ENCODE results near the gene ASAP2.
"Not testable (repeated sequence)": the region's sequence is repeated elsewhere in the genome, so short reads cannot be mapped to it uniquely, and the experiment has no call there.

ASAP2 gene

DNA sequence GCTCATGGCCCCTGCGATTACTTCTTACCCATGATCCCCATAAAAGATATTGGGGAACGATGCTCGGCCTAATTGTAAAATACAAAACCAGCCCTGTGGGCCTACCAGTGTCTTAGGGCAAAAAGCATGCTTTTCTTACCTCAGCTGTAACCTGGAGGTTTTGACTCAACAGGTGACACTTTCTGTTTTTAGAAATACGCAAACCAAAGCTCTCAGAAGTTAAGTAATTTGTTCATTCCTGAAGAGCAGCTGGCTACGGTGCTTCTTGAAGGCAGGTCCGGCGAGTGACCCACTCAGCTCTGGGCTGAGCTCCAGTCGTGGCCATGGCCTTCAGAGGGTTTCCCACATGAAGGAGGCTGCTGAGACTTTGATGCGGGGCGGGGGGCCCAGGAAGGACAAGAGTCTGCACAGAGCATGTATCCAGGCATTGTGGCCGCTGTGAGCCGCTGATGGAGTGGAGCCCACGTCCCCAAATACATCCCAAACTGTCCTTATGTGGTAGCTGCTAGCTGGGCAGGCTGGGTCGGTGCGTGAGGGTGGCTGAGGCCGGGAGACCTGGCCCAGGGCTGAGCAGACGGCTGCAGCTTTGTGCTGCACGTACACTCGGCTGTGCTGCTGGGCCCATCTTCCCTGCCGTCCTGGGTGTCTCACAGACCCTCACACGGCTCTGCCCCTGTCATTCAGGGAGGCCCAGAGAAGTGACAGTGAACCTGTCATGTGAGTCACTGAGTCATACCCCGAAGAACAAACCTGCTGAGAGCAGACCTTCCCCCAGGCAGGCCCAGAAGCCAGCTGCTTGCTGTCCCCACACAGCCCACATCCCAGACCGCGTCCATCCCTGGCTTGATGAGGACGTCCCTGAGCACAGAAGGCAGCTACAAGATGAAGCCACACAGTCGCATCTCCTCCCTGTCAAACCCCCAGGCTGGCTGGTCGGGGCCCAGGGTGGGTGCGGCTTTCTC, 182.6 kb downstream of the ASAP2 start:
- DNase-seq = no peak

DNA sequence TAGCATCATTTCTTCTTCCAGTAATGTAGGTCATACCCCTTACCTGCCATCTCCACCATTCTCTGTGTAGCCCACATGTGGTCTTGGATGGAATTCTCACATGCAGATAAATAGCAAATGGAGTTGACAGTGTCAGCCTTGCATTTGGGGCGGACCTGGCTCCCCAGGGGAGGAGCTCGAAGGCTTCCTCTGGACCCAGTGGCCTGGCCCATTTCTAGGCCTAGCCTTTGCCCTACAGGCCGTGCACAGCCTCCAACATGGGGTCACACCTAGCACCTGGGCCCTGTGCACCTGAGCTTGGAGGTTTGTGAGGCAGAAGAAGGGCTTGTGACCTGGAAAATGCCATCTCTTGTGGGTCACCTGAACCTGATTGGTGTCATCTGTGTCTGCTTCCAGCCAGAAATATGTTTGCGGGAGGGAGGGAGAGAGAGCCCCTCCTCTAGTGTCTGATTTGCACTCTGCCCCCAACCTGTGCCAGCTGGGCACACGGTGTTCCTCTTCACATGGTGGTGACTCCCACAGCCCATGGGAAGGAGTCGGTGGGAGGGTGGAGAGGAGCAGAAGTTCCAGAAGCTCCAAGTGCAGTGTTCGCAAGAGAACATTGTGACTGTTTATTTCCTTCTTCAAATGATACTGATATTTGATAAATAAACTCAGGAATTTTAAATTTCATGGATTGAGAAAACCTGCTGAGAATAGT, 183.7 kb downstream of the ASAP2 start:
- no peak for DNase-seq

DNA sequence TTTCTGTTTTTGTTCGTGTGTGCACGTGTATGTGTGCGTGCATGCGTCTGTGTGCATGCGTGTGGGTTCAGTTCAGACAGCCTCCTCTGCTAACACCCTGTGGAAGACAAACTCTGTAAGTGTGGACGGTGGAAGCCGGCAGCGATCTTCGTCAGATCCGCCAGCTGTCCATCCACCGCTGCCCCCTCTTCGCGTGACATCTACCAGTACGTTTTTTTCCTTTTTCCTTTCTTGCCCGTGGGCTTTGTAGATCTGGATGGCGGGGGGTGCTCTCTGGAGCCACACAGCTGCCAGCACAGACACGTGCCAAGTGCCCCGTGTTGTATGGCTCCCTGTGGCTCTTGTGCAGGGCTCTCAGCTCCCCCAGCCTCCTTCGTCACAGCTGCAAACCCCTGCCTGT, 184.4 kb downstream of the ASAP2 start:
- no peak for DNase-seq

DNA sequence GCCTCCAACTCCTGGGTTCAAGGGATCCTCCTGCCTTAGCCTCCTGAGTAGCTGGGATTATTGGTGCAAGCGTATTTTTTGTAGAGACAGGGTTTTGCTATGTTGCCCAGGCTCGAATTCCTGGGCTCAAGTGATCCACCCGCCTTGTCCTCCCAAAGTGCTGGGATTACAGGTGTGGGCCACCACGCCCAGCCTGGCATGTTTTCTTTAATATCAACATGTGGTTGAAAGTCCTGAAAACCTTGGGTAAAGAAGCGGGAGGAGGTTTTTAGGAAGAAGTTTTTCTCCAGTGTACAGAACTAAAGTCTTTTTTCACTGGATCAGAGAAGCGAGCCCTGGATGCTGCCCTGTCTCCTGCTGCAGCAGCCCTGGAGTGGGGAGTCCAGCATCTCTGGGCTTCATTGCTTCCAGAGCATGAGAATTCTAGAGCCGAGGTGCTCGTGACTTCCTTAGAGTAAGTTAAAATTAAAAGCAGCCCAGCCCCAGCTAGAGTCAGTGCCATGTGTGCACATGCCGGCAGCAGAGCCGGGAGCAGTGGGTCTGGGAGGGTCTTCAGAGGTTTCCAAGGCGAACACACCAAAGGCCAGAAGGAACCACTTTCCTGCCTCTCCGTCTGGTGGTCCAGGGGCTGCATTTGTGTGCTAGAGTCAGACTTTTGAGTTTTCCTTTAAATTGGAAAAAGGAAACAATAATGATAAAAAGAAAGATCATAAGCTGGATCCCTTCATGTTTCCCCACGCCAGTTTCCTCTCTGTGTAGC, 185.5 kb downstream of the ASAP2 start:
- DNase-seq = no peak

DNA sequence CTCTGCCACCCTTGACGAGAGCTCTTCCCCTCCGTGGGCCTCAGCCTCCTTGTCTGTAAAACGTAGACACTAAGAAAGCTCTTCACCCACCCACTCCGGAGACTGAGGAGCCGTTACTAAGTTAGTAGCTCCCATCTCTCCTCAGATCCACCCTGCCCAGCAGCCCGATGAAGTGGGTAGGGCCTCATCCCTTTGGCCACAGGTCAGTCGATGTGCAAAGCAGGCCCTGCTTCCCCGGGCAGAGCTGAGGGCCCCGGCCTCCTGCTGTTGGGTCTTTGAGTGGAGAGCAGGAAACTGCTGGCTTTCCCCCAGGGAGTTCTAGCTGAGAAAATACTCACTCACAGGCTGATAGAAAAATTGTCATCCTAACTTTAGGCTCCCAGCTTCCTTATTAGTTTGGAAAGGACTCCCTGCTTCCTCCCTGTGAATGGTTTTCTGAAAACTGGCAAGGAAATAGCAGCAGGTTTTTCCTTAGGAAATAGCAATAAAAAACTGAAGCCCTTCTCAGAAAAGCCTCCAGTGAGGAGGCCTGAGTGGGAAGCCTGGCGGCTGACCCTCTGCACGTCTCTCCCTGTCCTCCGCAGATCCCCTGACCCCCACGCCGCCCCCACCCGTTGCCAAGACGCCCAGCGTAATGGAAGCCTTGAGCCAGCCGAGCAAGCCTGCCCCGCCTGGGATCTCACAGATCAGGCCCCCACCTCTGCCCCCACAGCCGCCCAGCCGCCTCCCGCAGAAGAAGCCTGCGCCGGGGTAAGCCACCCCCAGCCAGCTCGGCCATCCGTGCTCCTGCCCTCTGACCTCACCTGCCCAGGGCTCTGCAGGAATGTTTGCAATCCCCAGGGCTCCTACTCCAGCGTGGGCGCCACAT, 186.5 kb downstream of the ASAP2 start:
- no peak for DNase-seq

DNA sequence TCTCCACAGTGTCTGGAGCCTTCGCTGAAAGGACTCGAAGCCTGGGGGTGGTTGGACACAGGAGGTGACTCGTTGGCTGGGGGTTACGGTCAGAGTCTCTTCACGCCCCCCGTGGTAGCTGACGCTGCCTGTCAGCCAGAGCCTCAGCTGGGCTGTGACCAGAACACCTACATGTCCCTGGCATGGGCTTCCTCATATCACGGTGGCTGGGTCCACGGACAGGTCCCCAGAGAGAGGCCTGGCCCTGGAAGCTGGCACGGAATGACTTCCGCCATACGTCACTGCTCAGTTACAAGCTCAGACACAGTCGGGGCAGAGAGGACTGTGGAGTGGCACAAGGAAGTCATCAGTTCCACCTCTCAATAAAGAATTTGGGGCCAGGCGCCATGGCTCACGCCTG, 188.2 kb downstream of the ASAP2 start:
- no peak for DNase-seq

DNA sequence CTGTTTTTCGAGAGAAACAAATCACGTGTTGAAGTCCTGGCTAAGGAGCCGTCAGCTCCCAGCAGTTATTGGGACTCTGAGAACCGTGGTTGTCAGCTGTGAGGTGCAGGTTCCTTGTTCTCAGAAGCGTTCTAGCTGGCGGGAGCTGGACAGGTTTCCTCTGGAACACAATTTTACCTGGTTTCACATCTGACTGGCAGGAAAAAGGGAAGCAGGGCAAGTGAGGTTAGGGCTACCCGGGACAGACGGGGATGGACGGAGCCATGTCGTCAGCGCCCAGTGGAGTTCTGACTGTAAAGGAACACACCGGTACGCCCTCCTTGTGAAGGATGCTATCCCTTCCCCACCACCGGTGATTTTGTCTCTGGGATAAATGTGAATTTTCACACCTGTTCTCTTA, 190.6 kb downstream of the ASAP2 start:
- DNase-seq = no peak

DNA sequence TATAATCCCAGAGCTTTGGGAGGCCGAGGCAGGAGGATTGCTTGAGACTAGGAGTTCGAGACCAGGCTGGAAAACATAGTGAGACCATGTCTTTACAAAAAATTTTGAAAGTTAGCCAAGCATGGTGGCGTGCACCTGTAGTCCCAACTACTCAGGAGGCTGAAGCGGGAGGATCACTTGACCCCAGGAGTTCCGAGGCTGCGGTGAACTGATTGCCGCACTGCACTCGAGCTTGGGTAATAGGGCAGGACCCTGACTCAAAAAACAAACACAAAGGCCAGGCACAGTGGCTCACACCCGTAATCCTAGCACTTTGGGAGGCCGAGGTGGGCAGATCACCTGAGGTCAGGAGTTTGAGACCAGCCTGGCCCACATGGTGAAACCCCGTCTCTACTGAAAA, 191.6 kb downstream of the ASAP2 start:
- not testable (repeated sequence) for DNase-seq

DNA sequence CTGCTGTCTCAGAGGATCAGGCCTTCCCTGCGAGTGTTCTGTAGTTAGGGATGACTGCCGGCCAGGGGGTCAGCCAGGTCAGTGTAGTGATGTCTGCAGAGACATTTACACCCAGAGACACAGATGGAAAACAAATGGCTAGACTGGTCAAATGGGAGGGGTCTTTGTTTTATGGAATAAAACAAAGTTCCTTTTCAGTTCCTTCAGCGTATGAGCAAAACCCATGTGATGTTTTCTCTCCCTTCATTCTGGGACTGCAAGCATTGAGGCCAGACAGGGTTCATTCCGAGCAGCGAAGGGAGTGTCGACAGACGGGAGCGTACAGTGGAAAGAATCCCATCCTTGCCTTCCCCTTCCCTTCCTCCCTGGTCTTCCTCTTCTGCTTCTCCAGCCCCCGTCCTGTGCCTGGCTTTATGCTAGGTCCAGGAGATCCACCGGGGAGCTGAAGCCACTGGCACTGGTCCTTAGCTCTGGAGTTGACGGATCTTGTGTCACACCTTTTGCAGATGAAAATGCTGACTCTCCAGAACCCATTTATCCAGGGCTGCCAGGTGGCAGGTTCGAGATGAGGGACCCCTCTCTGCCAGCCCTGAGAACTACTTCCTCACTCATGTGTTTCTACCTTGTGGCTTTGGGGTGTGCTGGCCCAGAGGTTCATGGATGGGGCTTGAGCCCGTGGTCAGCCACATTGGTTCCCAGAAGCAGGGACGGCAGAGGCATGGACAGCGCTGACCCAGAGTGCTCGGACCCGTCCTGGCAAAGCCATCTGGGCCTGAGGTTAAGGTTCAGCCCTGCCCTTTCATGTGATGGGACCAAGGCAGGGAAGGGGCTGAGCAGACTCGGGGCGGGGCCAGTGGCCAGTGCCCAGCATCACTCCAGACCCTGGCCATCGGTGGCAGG, 192.5 kb downstream of the ASAP2 start:
- DNase-seq = no peak

DNA sequence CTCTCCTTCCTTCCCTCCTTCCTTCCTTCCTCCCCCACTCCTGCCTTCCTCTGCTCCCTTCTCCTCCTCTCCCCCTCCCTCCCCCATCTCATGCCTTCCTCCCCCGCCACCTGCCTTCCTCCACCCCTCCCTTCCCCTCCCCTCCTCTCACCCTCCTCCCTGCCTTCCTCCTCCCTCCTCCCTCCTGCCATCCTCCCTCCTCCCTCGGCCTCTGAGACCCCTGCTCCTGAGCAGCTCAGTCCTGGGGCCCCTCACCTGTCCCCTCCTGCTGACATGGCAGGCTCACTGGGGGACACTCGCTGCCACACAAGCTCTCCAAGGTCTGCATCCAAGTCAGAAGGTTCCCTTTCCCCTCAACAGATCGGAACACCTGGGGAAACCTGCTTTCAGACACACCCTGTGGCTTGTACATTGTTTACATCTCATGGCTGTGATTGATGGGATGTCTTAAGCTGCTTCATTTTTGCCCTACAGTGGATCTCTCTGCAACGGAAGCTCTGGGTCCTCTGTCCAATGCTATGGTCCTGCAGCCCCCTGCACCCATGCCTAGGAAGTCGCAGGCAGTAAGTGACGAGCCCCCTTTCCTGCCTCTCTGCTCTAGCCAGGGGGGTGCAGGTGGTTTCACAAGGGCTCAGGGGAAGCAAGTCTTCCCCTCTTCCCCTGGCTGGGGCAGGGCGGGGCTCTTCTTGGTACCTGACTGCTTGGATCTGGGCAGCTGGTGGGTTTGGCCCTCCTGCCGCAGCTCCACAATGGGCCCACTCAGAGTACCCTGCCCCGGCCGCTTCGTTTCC, 193.9 kb downstream of the ASAP2 start:
- DNase-seq = no peak

DNA sequence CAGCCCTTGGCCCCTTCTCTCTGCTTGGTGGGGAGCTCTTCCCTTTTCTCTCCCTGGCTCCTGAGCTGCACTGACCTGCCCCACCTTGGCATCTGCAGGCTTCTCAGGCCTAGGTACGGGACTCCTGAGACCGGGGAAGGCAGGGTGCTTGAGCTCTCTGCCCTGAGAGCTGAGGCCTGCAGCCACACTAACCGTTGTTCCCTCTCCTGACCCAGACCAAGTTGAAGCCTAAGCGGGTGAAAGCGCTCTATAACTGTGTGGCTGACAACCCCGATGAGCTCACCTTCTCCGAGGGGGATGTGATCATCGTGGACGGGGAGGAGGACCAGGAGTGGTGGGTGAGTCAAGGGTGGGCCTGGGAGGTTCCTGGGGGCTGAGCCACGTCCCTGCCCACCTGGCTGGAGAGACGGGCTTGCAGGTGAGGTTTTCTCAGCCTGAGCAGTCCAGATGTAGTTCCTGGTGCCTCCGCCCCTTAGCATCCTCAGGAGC, 194.5 kb downstream of the ASAP2 start:
- no peak for DNase-seq

DNA sequence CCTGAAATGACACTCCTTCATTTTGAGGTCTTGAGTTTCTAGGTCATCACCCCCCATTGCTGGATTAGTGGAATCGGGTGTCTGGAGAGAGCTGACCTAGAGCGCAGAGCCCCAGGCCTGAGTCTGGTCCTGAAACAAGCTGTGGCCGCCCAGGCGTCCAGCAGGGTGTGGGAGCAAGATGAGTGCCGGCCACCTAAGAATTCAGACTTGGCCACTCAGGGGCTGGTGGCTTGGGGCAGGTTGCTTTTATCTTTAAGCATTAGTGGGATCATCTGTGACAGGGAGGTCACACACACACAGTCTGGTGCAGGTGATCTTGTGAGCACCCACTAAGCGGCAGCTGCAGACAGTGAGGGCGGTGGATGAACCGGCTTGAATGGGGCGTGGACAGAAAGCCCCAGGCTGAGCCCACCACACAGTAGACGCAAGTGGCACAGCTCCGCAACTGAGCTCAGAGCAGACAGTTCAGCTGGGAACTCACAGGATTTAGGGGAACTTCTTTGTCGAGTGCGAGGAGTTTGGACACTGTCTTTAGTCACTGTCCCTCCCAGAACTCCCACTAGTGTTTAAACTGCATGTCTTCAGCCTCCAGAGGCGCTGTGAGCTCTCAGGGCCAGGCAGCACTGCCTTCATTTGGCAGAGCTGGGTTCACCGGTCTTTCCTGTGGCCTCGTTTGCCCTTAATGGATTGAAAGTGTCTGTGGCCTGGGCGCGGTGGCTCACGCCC, 195.2 kb downstream of the ASAP2 start:
- no peak for DNase-seq

DNA sequence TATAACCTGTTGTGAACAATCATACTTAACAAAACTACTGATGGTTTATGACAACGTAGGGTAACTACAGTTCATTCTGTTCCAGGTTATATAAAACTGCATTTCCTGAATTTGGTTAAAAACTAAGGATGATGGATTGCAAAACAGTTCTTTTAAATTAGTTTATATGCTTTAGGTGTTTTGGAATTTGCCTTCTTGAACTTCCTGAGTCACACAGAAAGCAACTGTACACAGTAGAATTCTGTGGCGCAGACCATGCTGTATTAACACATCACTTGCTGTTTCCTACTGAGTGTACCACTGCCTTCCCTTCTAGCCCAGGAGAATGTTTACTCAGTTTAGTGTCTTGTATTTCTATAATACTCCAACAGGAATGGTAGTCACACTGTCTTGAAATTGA, 197.3 kb downstream of the ASAP2 start:
- no peak for DNase-seq

DNA sequence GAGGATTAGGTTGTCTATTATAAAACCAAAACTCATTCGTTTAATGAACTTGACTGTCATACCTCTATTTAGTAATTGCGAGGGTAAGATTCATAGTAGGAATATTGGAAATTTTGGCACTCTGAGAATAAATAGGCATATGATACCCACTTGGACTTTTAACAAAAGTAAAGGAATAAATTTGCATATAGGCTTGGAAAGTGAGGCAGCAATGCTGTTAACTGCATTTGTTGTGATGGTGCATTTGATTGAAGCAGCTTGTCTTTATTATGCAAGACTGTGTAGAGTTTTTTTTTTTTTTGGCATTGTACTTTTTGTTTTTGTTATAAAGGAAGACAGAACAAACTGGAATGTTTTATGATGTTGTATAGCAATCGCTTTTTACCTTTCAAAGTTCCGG, 197.8 kb downstream of the ASAP2 start:
- DNase-seq = no peak

DNA sequence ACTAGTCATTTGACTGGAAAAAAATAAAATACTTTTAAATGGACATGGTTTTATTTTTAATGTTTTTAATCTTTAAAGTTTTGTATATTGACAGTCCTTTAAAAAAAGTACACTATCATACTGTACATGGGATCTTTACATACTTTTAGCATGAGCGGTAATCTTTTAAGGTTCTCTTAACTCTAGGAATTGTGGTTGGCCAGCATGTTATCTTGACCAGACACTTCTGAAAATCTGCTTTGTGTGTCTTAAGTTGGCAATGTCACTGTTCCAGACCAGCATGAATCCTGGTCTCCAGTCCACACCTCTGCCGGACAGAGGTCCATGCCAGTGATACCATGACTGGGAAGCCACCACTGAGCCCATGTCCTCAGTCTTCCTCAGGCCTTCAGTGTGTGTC, 199.0 kb downstream of the ASAP2 start:
- DNase-seq = no peak

DNA sequence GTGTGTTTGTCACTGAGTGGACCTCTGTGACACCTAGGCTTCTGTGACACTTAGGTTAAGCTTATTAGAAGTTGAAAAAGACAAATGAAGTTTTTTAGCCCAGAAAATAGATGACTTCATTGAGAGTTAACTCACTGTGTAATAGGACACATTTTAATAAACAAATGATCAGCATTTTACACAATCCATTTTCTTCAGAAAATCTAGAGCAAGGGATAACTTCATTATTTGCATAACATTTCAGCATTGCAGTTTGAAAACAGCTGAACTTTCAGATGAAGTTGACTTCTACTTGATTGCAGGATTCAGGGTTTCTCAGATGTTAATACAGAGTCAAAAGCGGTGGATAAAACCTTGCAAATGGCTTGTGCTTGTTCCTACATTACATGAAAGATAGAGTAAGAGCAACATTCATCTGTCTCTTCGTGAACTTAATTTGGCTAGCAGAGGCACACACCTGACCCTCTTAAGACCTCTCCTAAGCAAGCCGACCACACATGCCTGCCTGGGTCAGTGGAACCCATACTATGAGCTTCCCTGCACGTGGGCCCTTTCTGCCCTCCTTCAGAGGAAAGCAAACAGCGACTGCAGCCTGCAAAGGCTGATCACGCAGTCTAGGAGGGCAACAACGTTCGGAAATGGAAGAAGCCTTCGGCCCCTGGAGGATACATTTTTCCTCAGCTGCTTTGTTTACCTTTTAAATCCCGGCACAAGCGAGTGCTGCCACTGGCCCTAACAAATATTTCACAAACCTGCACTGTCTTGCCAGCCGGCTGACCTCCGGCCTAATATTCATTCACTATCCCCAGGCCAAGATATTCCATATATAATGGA, 200.1 kb downstream of the ASAP2 start:
- no peak for DNase-seq

DNA sequence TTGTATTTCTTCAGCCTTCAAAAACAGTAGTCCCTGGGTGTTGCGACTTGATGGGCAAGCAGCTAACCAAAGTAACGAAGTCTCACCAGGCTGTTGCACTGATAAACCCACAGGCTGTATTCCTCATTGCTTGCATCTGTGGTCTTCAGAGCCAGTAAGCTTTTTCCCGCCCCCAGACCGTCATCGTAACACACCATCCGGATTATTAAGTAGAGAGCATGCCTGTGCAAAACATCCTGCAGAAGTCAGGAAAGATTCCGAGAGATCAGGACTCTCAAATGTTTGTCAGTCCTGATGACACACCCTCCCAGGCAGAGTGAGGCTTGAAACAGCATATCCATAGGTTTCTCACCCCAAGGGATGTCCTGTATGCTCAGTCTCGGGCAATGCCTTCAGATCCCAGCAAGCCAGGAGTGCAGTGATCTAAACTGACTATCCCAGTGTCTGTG, 200.8 kb downstream of the ASAP2 start:
- DNase-seq = no peak

DNA sequence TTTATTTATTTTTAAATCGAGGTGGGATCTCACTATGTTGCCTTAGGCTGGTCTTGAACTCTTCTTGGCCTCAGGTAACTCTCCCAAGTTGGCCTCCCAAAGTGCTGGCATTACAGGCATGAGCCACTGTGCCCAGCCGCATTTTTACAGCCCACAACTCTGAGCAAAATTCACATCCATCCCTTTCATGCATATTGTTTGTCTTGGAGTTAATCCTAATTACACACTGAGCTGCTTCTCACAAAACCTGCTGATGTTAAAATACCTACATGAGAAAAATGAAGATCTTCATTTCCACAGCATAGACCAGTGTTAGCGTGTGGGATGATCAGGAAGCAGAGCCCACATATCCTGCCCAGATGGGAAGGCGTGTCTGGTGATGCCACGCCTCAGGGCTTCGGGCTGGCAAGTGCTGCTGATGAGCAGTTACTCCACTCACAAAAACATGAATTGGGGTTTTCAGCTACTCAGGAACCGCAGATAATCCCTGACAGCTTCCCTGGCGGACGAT, 202.1 kb downstream of the ASAP2 start:
- DNase-seq = no peak
